HG03575 (cell line): Measurements from ENCODE around the gene ZNF502.

Experiments
- ATAC-seq: cut with Tn5 transposase; IDR thresholded peaks from one replicate; pipeline ENCODE4 v1.9.1; 2021; ENCODE audit not compliant: unreplicated experiment, insufficient number of reproducible peaks, low FRiP score; ENCODE audit errors: extremely low read depth

The ZNF502 gene

GRCh38 chr3:44762170-44762677 lies 49.8 kb downstream of the ZNF502 start:
- ATAC-seq: no peak

- ATAC-seq: no peak
These were observed 50.2 kb downstream of the ZNF502 start for GRCh38 chr3:44762690-44763089.

- ATAC-seq: no peak
These were observed 51.8 kb downstream of the ZNF502 start for GRCh38 chr3:44764248-44764647.

- no peak for ATAC-seq
These were observed 59.1 kb downstream of the ZNF502 start for GRCh38 chr3:44771424-44772098.

GRCh38 chr3:44772099-44772442 lies 59.6 kb downstream of the ZNF502 start:
- ATAC-seq: no peak
